ENCODE results near the gene PHACTR2.
"Not testable (repeated sequence)": the region's sequence is repeated elsewhere in the genome, so short reads cannot be mapped to it uniquely, and the experiment has no call there.

Gene PHACTR2

GRCh38 chr6:143817621-143818020 lies 139.9 kb downstream of the PHACTR2 start:
- DNase-seq = no peak

GRCh38 chr6:143821359-143821758 lies 143.6 kb downstream of the PHACTR2 start:
- DNase-seq = no peak

GRCh38 chr6:143822584-143823024 lies 144.8 kb downstream of the PHACTR2 start:
- DNase-seq = no peak

- DNase-seq = no peak
Measured at GRCh38 chr6:143823548-143823947, 145.8 kb downstream of the PHACTR2 start.

GRCh38 chr6:143828572-143828971 lies 150.8 kb downstream of the PHACTR2 start:
- no peak for DNase-seq

GRCh38 chr6:143836150-143836549 lies 158.4 kb downstream of the PHACTR2 start:
- no peak for DNase-seq

- no peak for DNase-seq
Measured at GRCh38 chr6:143838395-143838794, 160.6 kb downstream of the PHACTR2 start.

- DNase-seq = no peak
Measured at GRCh38 chr6:143839196-143839595, 161.4 kb downstream of the PHACTR2 start.

GRCh38 chr6:143840595-143841265 lies 163.0 kb downstream of the PHACTR2 start:
- DNase-seq = no peak

GRCh38 chr6:143842461-143842901 lies 164.7 kb downstream of the PHACTR2 start:
- no peak for DNase-seq

- peak; percentile 93 for DNase-seq
Measured at GRCh38 chr6:143842902-143843676, 165.3 kb downstream of the PHACTR2 start, which contains the start of gene LTV1. TSS of gene LTV1 (plus strand) at chr6:143843338. CDS start at chr6:143843478, 140 bp downstream.

GRCh38 chr6:143843677-143843999 lies 165.9 kb downstream of the PHACTR2 start:
- DNase-seq = peak in 1 of 2 donors; percentile 7

- no peak for DNase-seq
Measured at GRCh38 chr6:143844006-143844405, 166.2 kb downstream of the PHACTR2 start.

GRCh38 chr6:143845033-143845432 lies 167.3 kb downstream of the PHACTR2 start:
- no peak for DNase-seq

- not testable (repeated sequence) for DNase-seq
Measured at GRCh38 chr6:143851706-143852105, 173.9 kb downstream of the PHACTR2 start.

GRCh38 chr6:143855057-143855456 lies 177.3 kb downstream of the PHACTR2 start:
- DNase-seq = not testable (repeated sequence)

GRCh38 chr6:143856762-143857161 lies 179.0 kb downstream of the PHACTR2 start:
- not testable (repeated sequence) for DNase-seq

- no peak for DNase-seq
Measured at GRCh38 chr6:143857651-143858050, 179.9 kb downstream of the PHACTR2 start.

- no peak for DNase-seq
Measured at GRCh38 chr6:143859891-143860660, 182.3 kb downstream of the PHACTR2 start.

GRCh38 chr6:143863771-143864170 lies 186.0 kb downstream of the PHACTR2 start:
- no peak for DNase-seq

GRCh38 chr6:143864234-143864633 lies 186.5 kb downstream of the PHACTR2 start, which contains the start of gene ZC2HC1B:
TSS of gene ZC2HC1B (plus strand) at chr6:143864474. CDS start at chr6:143864540, 66 bp downstream.
- no peak for DNase-seq

- DNase-seq = no peak
Measured at GRCh38 chr6:143867236-143867635, 189.5 kb downstream of the PHACTR2 start.

GRCh38 chr6:143868808-143869207 lies 191.0 kb downstream of the PHACTR2 start:
- DNase-seq = not testable (repeated sequence)
